HEK293T (cell line): ENCODE measurements around the gene CADPS.

Experiments used
- ARNT ChIP-seq: fragments of 450-650 bp; IDR thresholded peaks from 2 replicates; pipeline ENCODE4 v1.6.1; 2017; ENCODE audit warnings: mild to moderate bottlenecking
- BHLHE40 ChIP-seq: fragments of 450-650 bp; IDR thresholded peaks from 2 replicates; pipeline ENCODE4 v1.6.1; 2016; ENCODE audit warnings: mild to moderate bottlenecking, moderate library complexity, borderline replicate concordance
- FOXA1 ChIP-seq: fragments of 450-650 bp; IDR thresholded peaks from 2 replicates; pipeline ENCODE4 v1.6.1; 2016; ENCODE audit warnings: mild to moderate bottlenecking
- FOXK2 ChIP-seq: fragments of 450-650 bp; IDR thresholded peaks from 2 replicates; pipeline ENCODE4 v1.6.1; 2016; ENCODE audit warnings: mild to moderate bottlenecking
- FOXM1 ChIP-seq: fragments of 450-650 bp; IDR thresholded peaks from 2 replicates; pipeline ENCODE4 v1.6.1; 2017; ENCODE audit warnings: mild to moderate bottlenecking, borderline replicate concordance
- HDGF ChIP-seq: fragments of 450-650 bp; IDR thresholded peaks from 2 replicates; pipeline ENCODE4 v1.6.1; 2017; ENCODE audit warnings: antibody characterized with exemption, borderline replicate concordance
- NFRKB ChIP-seq: fragments of 450-650 bp; IDR thresholded peaks from 2 replicates; pipeline ENCODE4 v1.6.1; 2016; ENCODE audit warnings: mild to moderate bottlenecking, moderate library complexity
- SP1 ChIP-seq: fragments of 450-650 bp; IDR thresholded peaks from 2 replicates; pipeline ENCODE4 v1.6.1; 2017
- SUZ12 ChIP-seq: fragments of 450-650 bp; IDR thresholded peaks from 2 replicates; pipeline ENCODE4 v1.6.1; 2016; ENCODE audit warnings: mild to moderate bottlenecking
- TARDBP ChIP-seq: fragments of 450-650 bp; IDR thresholded peaks from 2 replicates; pipeline ENCODE4 v1.6.1; 2016
- TF ChIP-seq, protein P1 (sequence below): fragments of 450-650 bp; IDR thresholded peaks from 2 replicates; pipeline ENCODE4 v1.6.1; 2016

DNA sequence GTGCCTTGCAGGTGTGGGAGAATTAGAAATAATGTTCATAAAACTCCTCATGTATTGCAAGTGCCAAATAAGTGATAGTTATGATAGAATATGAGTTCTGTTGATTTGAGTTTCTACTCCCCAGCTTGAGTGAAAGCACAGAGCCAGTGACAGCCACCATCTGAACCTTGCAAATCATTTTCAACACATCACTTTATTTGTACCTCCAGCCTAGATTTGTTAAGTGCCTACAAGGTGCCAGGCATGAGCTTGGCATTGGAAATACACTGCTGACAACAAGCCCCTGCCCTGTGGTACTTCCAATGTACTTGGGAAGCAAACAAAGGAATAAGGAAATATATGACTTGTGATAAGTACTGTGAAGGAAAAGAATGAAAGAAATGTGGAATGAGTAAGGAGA lies 518.9 kb downstream of the CADPS start:
- TF ChIP-seq SUZ12 = no peak
- no peak for TF ChIP-seq FOXM1
- TF ChIP-seq NFRKB = no peak
- no peak for TF ChIP-seq FOXA1
- no peak for TF ChIP-seq TARDBP
- no peak for TF ChIP-seq HDGF
- no peak for TF ChIP-seq SP1
- no peak for TF ChIP-seq FOXK2
- TF ChIP-seq BHLHE40 = no peak
- TF ChIP-seq, protein P1, sequence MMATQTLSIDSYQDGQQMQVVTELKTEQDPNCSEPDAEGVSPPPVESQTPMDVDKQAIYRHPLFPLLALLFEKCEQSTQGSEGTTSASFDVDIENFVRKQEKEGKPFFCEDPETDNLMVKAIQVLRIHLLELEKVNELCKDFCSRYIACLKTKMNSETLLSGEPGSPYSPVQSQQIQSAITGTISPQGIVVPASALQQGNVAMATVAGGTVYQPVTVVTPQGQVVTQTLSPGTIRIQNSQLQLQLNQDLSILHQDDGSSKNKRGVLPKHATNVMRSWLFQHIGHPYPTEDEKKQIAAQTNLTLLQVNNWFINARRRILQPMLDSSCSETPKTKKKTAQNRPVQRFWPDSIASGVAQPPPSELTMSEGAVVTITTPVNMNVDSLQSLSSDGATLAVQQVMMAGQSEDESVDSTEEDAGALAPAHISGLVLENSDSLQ = no peak
- no peak for TF ChIP-seq ARNT
